Measurements from ENCODE around the gene CIB2.

CIB2 gene

GRCh38 chr15:78082743-78083110 lies 48.5 kb downstream of the CIB2 start:
- DNase-seq = no peak

- no peak for DNase-seq
These were observed 49.0 kb downstream of the CIB2 start for GRCh38 chr15:78082106-78082742.

GRCh38 chr15:78080088-78080460 lies 51.2 kb downstream of the CIB2 start:
- DNase-seq = no peak

- no peak for DNase-seq
These were observed 51.8 kb downstream of the CIB2 start for GRCh38 chr15:78079298-78080087.

GRCh38 chr15:78077871-78078210 lies 53.4 kb downstream of the CIB2 start:
- no peak for DNase-seq

- DNase-seq = peak; percentile 80
These were observed 54.0 kb downstream of the CIB2 start, which contains the start of gene TBC1D2B for GRCh38 chr15:78077053-78077870. Gene TBC1D2B, minus strand, starts transcription at chr15:78077711. Its CDS starts 59 bp downstream, at chr15:78077652.

GRCh38 chr15:78076231-78077052 lies 54.8 kb downstream of the CIB2 start:
- no peak for DNase-seq

GRCh38 chr15:78075490-78076230 lies 55.6 kb downstream of the CIB2 start:
- DNase-seq = no peak

- no peak for DNase-seq
These were observed 58.0 kb downstream of the CIB2 start for GRCh38 chr15:78073046-78073787.

GRCh38 chr15:78072080-78072892 lies 59.0 kb downstream of the CIB2 start:
- DNase-seq = no peak

- no peak for DNase-seq
These were observed 59.9 kb downstream of the CIB2 start for GRCh38 chr15:78071383-78071782.

- DNase-seq = no peak
These were observed 61.1 kb downstream of the CIB2 start for GRCh38 chr15:78070049-78070700.

GRCh38 chr15:78069462-78070029 lies 61.7 kb downstream of the CIB2 start:
- no peak for DNase-seq

GRCh38 chr15:78069052-78069414 lies 62.2 kb downstream of the CIB2 start:
- no peak for DNase-seq

GRCh38 chr15:78067328-78068228 lies 63.7 kb downstream of the CIB2 start:
- DNase-seq = no peak

GRCh38 chr15:78065973-78066946 lies 65.0 kb downstream of the CIB2 start:
- DNase-seq = no peak

GRCh38 chr15:78065284-78065872 lies 65.9 kb downstream of the CIB2 start:
- no peak for DNase-seq

All from activated T-cell treated with anti-CD3 and anti-CD28 coated beads, Interleukin-2, amount 50 U/mL, for 1 hour (primary cell).